HG02973 (cell line): ENCODE measurements around the gene PRKRIP1.
"Not testable (repeated sequence)": the region's sequence is repeated elsewhere in the genome, so short reads cannot be mapped to it uniquely, and the experiment has no call there.

ENCODE experiments used
- ATAC-seq: cut with Tn5 transposase; IDR thresholded peaks from one replicate; pipeline ENCODE4 v1.9.1; 2021; ENCODE audit warnings: moderate library complexity; ENCODE audit not compliant: unreplicated experiment

Gene PRKRIP1, protein sequence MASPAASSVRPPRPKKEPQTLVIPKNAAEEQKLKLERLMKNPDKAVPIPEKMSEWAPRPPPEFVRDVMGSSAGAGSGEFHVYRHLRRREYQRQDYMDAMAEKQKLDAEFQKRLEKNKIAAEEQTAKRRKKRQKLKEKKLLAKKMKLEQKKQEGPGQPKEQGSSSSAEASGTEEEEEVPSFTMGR

DNA sequence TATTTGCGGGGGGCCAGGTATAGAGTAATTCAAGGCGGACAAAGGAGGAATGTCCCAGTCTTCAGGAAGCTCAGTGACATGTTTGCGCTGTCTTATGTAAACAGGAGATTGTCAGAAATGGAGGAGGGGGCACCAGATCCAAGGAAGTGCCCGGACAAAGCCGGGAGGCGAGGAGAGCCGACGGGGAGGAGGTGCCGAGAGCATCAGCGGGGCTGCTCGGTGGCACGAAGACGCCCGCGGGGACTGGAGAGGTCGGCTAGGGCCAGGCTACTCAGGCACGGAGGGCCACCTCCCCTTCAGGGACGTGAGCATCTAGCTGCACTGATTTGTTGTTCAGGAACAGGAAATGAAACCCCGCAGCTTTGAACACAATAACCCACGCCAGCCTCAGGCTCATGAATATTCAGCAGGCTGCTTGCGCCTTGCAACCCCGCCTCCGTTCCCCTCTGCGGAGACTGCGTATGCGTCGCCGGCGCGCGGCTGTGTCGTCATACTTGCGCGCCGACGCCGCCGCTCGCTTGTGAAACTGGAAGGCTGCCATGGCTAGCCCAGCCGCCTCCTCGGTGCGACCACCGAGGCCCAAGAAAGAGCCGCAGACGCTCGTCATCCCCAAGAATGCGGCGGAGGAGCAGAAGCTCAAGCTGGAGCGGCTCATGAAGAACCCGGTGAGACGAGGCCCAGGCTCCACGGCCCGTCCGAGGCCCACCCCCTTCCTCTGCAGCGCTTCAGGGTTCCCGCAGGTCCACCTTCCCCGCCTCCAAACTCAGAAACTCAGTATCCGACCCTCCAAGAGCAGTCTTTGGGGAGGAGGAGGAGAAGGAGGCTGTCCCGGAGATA, at the start of gene PRKRIP1:
Gene PRKRIP1, plus strand, starts transcription at position 491 of the 837 bp plus-strand sequence. Its CDS starts 49 bp downstream, at position 540.
- ATAC-seq = peak; percentile 97

DNA sequence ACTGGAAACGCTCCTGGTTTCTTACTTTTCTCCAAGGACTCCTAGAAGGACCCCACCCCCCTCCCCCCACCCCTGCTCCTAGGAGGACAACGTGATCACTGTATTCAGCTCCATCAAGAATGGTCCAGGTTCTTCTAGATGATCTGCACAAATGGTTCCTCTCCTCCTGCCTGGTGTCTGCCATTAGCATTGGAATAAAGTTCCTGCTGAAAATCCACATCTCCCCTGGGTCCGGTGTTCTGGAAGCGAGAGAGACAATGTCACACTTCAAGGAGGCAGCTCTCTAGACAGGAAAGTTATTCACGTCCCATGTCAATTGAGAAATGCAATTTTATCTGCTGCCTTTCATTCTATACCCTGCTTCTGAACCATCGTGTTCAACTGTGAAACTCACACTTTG, 49.2 kb upstream of the PRKRIP1 start:
- not testable (repeated sequence) for ATAC-seq

DNA sequence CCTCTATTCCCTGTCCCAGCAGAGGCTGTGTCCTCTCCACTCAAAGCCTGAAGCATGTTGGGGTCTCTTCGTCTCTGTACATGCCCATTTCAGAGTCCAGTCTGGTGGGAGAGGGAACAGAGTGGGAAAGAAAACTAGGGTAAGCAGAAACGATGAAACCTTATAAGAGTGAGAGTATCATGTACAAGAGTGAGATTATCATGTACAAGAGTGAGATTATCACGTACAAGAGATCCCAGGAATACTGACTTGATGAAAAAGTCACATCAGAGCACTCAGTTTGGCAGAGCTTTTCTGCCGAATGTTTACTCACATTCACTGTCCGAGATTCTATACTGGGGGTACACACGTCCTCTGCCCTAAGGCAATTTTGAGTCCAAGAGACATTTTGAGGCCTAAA, 39.8 kb upstream of the PRKRIP1 start, which contains the start of gene SPDYE6:
Gene SPDYE6, minus strand, starts transcription at position 101 of the 400 bp plus-strand sequence. CDS start 421 bp downstream, outside the sequence.
- not testable (repeated sequence) for ATAC-seq

DNA sequence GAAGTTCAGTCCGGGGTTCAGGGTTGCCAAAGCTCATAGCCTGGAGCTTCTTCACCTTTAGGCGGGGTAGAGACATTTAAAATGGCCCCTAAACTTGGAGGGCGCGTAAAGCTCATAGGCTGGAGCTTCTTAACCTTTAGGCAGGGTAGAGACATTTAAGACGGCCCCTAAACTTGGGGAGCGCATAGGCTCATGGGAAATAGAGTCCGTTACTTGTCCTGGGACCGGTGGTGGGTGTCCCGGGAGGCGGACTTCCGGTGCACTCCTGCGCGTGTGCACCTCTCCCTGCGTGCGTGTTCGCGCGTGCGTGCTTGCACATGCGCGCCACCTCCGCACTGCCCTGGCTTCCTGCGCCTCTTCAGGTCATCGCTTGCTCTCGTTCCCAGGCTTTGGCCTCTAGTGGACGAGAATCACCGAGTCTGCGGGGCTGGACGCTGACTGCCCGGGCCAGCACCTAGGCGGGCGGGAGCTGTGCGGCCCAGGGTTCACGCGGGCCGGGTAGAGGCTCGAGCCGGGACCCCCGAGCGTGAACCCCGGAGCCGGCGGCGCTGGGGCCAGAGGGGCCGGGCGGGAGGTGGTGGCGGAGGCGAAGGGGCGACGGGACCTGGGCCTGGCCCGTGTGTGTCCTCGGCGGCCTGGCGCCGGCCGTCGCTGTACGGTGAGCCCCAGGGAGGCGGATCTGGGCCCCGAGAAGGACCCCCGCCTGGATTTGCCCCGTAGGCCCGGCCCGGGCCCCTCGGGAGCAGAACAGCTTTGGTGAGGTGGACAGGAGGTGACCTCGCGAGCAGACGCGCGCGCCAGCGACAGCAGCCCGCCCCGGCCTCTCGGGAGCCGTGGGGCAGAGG, 32.4 kb upstream of the PRKRIP1 start:
- ATAC-seq = peak; percentile 98

DNA sequence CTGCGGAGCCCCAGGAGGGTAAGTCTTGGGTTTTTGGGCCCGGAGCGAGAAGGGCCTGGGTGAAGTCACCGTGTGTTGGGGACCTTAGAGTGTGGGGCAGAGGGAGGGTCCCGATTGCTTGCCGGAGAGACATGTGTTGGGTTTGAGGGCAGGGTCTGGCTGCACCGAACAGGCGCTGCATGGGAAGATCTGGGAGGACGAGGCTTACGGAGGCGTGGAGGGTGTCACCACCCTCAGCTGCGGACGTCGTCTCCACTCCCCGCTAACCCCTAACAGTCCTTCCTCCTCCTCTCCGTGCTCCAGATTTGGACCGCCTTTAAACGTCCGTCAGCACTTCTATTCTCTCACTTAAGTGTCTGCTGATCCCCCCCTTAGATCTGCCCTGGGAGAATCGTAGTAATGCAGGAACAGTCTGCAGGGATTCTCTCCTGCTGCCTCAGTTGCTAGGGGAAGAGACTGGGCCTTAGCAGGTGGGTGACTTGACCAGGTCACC, 31.7 kb upstream of the PRKRIP1 start:
- ATAC-seq = not testable (repeated sequence)

DNA sequence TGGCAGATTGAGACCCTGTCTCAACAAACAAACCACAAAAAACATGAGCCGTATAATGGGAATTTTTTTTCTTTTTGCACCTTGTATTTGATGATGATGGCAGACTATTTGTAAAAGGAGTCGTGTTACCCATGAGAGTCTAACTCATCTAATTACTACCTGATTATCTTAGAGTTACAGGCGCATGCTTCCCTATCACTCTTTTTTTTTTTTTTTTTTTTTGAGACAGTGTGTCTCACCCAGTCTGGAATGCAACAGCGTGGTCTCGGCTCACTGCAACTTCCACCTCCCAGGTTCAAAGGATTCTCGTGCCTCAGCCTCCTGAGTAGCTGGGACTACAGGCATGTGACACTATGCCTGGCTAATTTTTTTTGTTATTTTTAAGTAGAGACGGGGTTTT, 30.8 kb upstream of the PRKRIP1 start:
- not testable (repeated sequence) for ATAC-seq

DNA sequence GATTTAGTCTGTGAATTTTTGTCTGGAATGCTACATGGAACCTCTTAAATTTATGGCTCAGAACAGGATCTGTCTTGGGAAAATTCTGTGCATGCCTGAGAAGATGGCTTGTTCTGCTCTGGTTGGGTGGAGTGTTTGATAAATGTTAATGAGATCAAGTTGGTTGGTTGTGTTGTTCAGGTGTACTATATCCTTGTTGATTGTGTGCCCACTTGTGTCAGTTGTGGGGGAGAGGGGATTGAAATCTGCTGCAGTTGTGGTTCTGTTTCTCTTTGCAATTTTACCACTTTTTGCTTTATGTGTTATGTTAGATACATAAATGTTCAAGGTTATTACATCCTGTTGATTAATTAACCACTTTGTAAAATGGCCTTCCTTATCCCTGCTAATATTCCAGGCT, 26.1 kb upstream of the PRKRIP1 start:
- ATAC-seq = not testable (repeated sequence)

DNA sequence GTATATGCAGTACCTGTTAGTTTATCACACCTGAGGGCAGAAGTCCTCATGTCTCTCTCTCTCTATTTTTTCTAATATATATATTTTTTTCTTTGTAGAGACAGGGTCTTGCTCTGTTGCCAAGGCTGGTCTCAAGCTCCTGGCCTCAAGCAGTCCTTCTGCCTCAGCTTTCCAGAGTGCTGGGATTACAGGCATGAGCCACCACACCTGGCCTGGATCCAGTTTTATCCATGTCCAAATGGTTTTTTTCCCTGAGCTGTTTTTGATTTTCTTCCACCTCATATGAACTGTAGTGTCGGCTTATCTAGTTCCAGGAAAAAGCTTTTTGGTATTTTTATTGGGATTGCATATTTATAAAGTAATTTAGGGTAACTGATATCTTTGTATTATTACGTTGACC, 23.4 kb upstream of the PRKRIP1 start:
- ATAC-seq = not testable (repeated sequence)

DNA sequence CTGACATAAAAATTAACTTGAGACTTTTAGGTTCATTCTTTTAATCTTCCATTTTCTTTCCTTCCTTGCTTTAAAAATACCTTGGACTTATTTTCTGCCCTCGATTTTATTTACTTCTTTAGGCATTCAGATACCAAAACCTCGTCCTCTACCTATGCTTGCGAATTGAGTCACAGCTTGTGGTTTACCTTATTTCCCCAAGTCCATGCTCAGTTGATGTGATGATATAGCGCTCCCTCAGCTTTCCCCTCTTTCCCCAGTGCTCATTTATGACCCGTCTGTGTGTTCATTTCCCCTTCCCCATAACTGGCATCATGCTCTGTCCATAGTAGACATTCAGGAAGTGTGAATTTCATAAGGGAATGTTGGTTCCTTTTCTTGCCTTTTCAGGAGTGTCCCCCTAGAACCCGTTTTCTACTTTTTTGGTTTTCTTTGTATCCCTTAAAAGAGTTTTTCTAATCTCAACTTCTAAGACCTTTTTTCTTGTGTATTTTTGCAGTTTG, 19.1 kb upstream of the PRKRIP1 start:
- ATAC-seq = no peak

DNA sequence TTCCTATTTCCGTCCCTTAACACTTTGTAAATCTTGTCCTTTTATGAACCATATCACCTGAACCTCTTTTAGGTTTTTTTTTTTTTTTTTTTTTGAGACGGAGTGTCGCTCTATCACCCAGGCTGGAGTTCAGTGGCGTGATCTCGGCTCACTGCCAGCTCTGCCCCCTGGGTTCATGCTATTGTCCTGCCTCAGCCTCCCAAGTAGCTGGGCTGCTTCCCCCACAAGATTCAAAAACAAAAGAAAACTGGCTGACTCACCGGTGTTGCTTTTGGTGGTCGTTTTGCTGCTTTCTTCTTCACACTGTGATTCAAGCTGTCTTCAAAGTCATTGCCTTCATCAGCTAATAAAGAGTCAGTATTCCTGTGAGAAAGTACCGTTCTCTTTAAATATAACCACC, 15.3 kb upstream of the PRKRIP1 start:
- not testable (repeated sequence) for ATAC-seq

DNA sequence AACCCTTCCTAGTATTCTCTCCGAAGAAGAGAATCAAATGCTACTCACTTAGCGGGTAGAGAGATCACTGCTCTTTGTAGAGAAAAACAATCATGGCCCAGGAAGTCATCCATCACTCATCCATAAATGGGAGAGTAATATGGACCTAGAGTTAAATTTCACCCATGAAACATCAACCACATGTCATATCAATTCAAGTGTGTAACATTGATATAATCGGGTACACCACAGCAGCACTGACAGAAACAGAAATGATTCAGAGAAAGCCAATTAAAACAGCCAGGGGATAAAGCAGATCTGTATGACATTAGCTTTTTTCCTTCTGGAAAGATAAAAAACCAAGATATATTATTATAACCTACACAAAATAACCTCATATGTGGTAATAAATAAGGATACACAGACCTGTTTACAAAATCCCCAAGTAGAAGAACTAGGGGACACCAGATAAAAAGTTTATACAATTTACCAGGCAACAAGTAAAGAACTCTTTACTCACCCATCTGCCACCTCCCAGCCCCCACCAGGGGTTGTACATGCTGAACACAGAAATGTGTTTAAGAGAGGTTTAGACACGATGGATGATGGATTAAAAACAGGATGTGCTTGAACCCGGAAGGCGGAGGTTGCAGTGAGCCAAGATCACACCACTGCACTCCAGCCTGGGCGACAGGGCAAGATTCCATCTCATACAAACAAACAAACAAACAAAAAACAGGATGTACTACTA, 14.3 kb upstream of the PRKRIP1 start:
- ATAC-seq = not testable (repeated sequence)

DNA sequence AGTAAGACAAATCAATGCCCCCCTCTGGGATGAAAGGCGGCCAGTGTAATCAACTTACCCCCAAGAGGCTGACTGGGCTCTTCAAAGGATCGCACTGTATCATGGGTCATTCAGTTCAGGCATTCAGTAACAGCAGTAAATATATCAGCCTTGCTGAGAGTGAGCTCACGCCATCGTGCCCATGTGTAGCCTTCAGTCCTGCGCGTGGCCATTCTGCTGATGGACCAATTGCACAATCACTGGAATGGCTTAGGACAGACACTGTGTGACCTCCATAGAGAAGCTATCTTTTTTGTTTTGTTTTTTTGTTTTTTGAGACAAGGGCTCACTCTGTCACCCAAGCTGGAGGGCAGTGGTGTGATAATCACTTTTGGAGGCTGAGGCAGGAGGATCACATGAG, 9.1 kb upstream of the PRKRIP1 start:
- ATAC-seq = no peak

DNA sequence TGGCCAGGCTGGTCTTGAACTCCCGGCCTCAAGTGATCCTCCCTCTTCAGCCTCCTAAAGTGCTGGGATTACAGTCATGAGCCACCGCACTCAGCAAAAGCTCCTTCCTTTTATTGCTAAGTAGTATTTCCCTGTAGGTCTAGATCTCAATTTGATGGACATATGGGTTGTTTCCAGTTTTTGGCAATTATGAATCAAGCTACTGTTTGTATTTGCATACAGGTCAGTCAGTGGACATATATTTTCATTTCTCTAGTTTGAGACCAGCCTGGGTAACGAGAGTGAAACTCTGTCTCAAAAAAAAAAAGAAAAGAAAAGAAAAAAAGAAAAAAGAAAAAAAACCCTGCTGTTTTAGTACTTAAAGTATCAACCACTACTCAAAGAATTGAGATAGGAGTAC, 6.4 kb upstream of the PRKRIP1 start:
- no peak for ATAC-seq

DNA sequence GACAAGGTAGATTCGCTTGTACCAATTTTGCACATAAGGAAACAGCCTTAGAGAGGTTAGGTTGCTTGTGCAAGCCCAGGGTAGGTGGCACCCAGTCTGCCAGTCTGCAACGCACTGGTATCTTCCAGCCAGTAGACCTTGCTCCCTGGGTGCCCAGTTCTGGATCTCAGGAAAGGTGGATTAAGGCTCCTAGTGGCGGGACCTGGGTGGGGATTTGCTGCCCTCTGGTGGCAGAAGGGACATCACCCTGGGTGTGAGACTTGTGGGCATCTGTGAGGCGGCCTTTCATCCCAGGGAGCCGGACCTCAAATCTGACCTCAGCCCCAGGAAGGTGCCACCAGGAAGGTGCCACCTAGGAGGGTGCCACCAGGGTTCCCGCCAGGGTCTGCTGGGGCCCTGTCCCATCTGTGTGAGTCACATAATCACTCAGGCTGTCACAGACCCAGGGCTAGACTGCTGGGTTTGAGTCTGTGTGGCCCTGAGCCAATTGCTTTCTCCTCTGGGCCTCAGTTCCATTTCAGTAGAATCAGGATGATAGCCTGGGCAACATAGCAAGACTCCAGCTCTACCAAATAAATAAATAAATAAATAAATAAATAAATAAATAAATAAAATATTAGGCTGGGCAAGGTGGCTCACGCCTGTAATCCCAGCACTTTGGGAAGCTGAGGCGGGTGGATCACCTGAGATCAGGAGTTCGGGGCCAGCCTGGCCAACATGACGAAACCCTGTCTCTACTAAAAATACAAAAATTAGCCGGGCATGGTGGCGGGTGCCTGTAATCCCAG, 5.3 kb upstream of the PRKRIP1 start:
- no peak for ATAC-seq

DNA sequence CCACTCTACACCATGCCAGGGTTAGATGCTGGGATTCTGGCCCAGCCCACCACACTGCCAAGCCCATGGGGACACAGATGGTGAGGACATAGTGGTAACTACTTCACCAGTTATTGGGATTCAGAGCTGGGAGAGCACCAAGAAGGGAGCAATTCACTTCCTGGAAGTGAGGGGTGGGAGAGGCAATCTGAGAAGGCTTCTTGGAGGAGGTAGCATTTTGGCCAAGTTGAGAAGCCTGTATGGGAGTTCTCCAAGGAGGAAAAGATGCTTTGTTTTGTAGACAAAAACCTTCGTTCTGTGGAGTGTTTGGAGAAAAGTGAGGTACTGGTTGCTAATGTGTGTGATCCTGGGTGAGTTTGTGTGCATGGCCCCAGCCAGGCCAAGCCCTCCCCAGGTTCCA, 3.8 kb upstream of the PRKRIP1 start:
- no peak for ATAC-seq

DNA sequence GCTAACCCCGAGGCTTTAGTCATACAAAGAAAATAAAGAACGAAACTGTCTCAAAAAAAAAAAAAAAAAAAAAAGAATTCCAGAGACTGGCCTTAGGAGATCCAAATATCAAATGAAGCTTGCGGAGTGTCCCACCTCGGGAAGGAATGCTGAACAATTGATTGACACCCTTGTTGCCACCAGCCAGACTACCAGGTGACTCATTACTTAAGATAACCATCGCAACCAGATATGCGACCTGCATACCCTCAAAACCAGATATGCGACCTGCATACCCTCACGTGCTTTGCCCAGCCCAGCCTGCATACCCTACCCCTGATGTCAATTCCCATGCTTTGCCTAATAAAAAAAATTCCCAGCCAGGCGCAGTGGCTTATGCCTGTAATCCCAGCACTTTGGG, 2.7 kb upstream of the PRKRIP1 start:
- ATAC-seq = no peak

DNA sequence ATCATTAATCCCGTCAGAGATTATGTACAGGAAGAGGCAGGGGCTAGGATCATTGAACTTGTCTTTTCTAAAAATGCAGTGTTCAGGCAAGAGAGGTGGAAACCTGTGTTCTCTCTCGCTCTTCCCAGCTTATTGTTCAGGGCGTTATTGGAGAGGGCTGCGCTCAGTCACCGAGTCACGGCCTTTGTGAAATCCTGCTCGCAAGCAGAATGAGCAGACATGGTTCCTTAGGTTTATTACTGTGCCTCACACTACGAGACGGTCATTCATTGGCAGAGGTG, 631 bp upstream of the PRKRIP1 start:
- ATAC-seq = no peak

DNA sequence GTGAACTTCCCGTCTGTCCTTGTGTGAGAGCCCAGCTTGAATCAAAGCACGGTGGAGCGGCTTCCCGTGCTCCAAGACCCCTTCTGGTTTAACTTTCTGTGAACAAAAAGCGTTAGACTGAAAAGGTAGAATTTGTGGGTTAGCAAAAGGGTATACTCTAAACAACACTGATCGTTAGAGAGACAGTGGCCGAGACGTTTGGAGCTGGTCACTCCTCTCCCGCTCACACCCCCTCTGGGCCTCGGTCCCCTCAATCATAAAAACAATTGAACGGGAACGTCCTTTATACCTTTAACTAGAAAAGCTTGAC, 502 bp downstream of the PRKRIP1 start:
- no peak for ATAC-seq

DNA sequence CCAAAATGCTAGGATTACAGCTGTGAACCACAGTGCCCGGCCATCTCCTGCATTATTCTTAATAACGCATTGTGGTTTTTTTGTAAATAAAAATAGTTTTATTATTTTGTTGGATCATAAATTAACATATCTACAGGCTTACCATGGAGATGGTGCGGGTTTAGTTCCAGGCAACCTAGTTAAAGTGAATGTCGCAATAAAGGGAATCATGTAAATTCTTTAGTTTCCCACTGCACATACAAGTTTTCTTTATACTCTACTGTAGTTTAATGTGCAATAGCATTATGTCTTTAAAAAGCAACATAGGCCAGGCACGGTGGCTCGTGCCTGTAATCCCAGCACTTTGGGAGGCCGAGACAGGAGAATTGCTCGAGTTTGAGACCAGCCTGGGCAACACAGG, 2.4 kb downstream of the PRKRIP1 start:
- no peak for ATAC-seq

DNA sequence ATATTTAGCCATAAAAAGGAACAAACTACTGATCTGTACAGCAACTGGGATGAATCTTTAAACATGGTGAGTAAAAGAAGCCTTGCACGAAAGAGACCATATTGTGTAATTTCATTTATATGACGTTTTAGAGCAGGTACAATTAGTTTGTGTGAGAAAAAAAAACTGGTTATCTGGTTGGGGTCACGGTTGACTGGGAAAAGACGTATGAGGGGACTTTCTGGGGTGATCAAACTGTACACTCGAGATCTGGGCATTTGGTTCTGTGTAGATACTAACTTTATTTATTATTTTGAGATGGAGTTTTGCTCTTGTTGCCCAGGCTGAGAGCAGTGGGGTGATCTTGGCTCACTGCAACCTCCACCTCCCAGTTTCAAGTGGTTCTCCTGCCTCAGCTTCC, 4.2 kb downstream of the PRKRIP1 start:
- ATAC-seq = no peak
